ENCODE measurements around the gene DUS2.

- TF ChIP-seq U2AF2 (optimal IDR thresholded peaks at IDR 0.05; ENCODE audit: low read depth, low read length): no peak
- TF ChIP-seq MAX (CRISPR knock-in tag; IDR thresholded peaks at IDR 0.05): no peak
- TF ChIP-seq L3MBTL2 (IDR thresholded peaks at IDR 0.05): no peak
- no peak for TF ChIP-seq ZSCAN29 (IDR thresholded peaks at IDR 0.05)
- TF ChIP-seq IRF1 (CRISPR knock-in tag; IDR thresholded peaks at IDR 0.05; ENCODE audit: borderline replicate concordance): no peak
- no peak for TF ChIP-seq BRF1 (IDR thresholded peaks at IDR 0.05; ENCODE audit: borderline replicate concordance, extremely low read depth, insufficient read length)
- TF ChIP-seq ZNF280B (CRISPR knock-in tag; IDR thresholded peaks at IDR 0.05): no peak
- TF ChIP-seq POLR2A (conservative IDR thresholded peaks at IDR 0.05): no peak
- no peak for TF ChIP-seq AFF4 (CRISPR knock-in tag; IDR thresholded peaks at IDR 0.05)
- TF ChIP-seq NRF1 (conservative IDR thresholded peaks at IDR 0.05 in 1 of 2, IDR thresholded peaks at IDR 0.05 in 1 of 2): no peak
- no peak for TF ChIP-seq CTCF (IDR thresholded peaks at IDR 0.05 in 2 of 3, conservative IDR thresholded peaks at IDR 0.05 in 1 of 3; ENCODE audit: insufficient read depth in 2 of 3, low read depth in 1 of 3, low read length in 3 of 3)
- no peak for TF ChIP-seq ZC3H11A (IDR thresholded peaks at IDR 0.05; ENCODE audit: low read depth, low read length)
- no peak for TF ChIP-seq EP300 (IDR thresholded peaks at IDR 0.05; ENCODE audit: low read length)
These were observed 88.3 kb downstream of the DUS2 start for GRCh38 chr16:68111379-68111778.
